Endothelial cell (in vitro differentiated cells): Measurements from ENCODE around the gene POLR3K. TPM values are rescaled to one million over a fixed set of nuclear protein-coding genes. Genes with fewer than 3 reads are reported as not detected.
A peak's percentile ranks its signal among the peaks of the same experiment; 100 is the strongest.

Experiments
- DNase-seq: peaks from one replicate; pipeline ENCODE4 v3.0.0; 2021; ENCODE audit warnings: low spot score
- H3K27ac Mint-ChIP-seq: one replicate; pipeline ENCODE4 v1.8.0; 2021; ENCODE audit warnings: mixed read lengths, inconsistent platforms; ENCODE audit not compliant: unreplicated experiment
- H3K27me3 Mint-ChIP-seq: one replicate; pipeline ENCODE4 v1.8.0; 2021; ENCODE audit warnings: mild to moderate bottlenecking, moderate library complexity, mixed read lengths, inconsistent platforms; ENCODE audit not compliant: unreplicated experiment
- H3K36me3 Mint-ChIP-seq: one replicate; pipeline ENCODE4 v1.8.0; 2021; ENCODE audit warnings: mild to moderate bottlenecking, low read depth, mixed read lengths, inconsistent platforms; ENCODE audit not compliant: unreplicated experiment
- H3K4me1 Mint-ChIP-seq: one replicate; pipeline ENCODE4 v1.8.0; 2021; ENCODE audit warnings: mild to moderate bottlenecking, mixed read lengths, inconsistent platforms; ENCODE audit not compliant: unreplicated experiment
- H3K4me3 Mint-ChIP-seq: one replicate; pipeline ENCODE4 v1.8.0; 2021; ENCODE audit warnings: mild to moderate bottlenecking, mixed read lengths, inconsistent platforms; ENCODE audit not compliant: unreplicated experiment
- H3K9me3 Mint-ChIP-seq: one replicate; pipeline ENCODE4 v1.8.0; 2021; ENCODE audit warnings: mixed read lengths, inconsistent platforms; ENCODE audit not compliant: unreplicated experiment
- CTCF ChIP-seq: fragments of 200-600 bp; sonication (generic); IDR thresholded peaks from one replicate; pipeline ENCODE4 v1.5.0; 2021; ENCODE audit warnings: antibody characterized with exemption; ENCODE audit not compliant: unreplicated experiment
- total RNA-seq: library from RNA; stranded (reverse); fragmentation: NEBNext Ultra II Directional; extraction: Animal tissue kit (Norgen Biotek cat#: 25700); gene quantifications from one replicate; pipeline ENCODE4 v1.2.1, GENCODE V29; 2021; ENCODE audit not compliant: unreplicated experiment

Gene POLR3K
- total RNA-seq, 1 donor from 2014 or later, result 11.9 TPM

GRCh38 chr16:97822-98221 lies 44.4 kb upstream of the POLR3K start:
- Mint-ChIP-seq H3K9me3 (no peaks in the 10 kb centered on the region), H3K4me1 (no peaks in the 10 kb centered on the region), H3K4me3 (no peak overlapping the region), H3K27me3 (peaks cover 7% of the 10 kb centered on the region), H3K27ac (no peak overlapping the region), H3K36me3 (peaks cover 20% of the 10 kb centered on the region)
- TF ChIP-seq CTCF, result no peak
- no peak for DNase-seq

- Mint-ChIP-seq H3K27me3 (peaks cover 8% of the 10 kb centered on the region), H3K27ac (no peak overlapping the region), H3K4me1 (no peaks in the 10 kb centered on the region), H3K4me3 (no peak overlapping the region), H3K9me3 (no peaks in the 10 kb centered on the region), H3K36me3 (peaks cover 13% of the 10 kb centered on the region)
- TF ChIP-seq CTCF, result peak; percentile 97
- DNase-seq, result peak; percentile 94
These were observed 43.5 kb upstream of the POLR3K start for GRCh38 chr16:96935-97381.

- Mint-ChIP-seq H3K4me1 (no peaks in the 10 kb centered on the region), H3K4me3 (no peak overlapping the region), H3K36me3 (peaks cover 10% of the 10 kb centered on the region), H3K27me3 (peaks cover 14% of the 10 kb centered on the region), H3K27ac (no peak overlapping the region), H3K9me3 (no peaks in the 10 kb centered on the region)
- no peak for DNase-seq
- TF ChIP-seq CTCF, result no peak
These were observed 41.5 kb upstream of the POLR3K start for GRCh38 chr16:94918-95265.

- no peak for DNase-seq
- Mint-ChIP-seq H3K27me3 (peaks cover 14% of the 10 kb centered on the region), H3K9me3 (no peaks in the 10 kb centered on the region), H3K36me3 (peaks cover 5% of the 10 kb centered on the region), H3K4me3 (no peak overlapping the region), H3K27ac (peak overlapping the region; percentile 11), H3K4me1 (no peaks in the 10 kb centered on the region)
- TF ChIP-seq CTCF, result no peak
These were observed 39.3 kb upstream of the POLR3K start for GRCh38 chr16:92431-93339.

GRCh38 chr16:91484-91883 lies 38.1 kb upstream of the POLR3K start:
- H3K27ac Mint-ChIP-seq, result no peak overlapping the region
- H3K9me3 Mint-ChIP-seq, result no peaks in the 10 kb centered on the region
- no peak overlapping the region for H3K4me3 Mint-ChIP-seq
- H3K27me3 Mint-ChIP-seq, result peaks cover 12% of the 10 kb centered on the region
- H3K4me1 Mint-ChIP-seq, result no peaks in the 10 kb centered on the region
- no peak for DNase-seq
- no peak for TF ChIP-seq CTCF
- H3K36me3 Mint-ChIP-seq, result peaks cover 5% of the 10 kb centered on the region
